HG03571 (cell line): ENCODE data around the gene GPI.

Source experiments
- ATAC-seq: cut with Tn5 transposase; IDR thresholded peaks from one replicate; pipeline ENCODE4 v1.9.1; 2021; ENCODE audit not compliant: unreplicated experiment

Gene GPI

GRCh38 chr19:34341935-34342680 lies 22.9 kb upstream of the GPI start:
- ATAC-seq: no peak

GRCh38 chr19:34343751-34344150 lies 21.2 kb upstream of the GPI start:
- ATAC-seq: no peak

- ATAC-seq: no peak
Measured at GRCh38 chr19:34345947-34346351, 19.0 kb upstream of the GPI start.

- ATAC-seq: no peak
Measured at GRCh38 chr19:34347561-34348165, 17.3 kb upstream of the GPI start.

GRCh38 chr19:34348899-34349487 lies 16.0 kb upstream of the GPI start:
- ATAC-seq: no peak

GRCh38 chr19:34350161-34350561 lies 14.8 kb upstream of the GPI start:
- peak; percentile 53 for ATAC-seq

GRCh38 chr19:34351382-34351826 lies 13.6 kb upstream of the GPI start:
- ATAC-seq: no peak

- ATAC-seq: no peak
Measured at GRCh38 chr19:34353546-34353945, 11.4 kb upstream of the GPI start.

- ATAC-seq: no peak
Measured at GRCh38 chr19:34355201-34355600, 9.8 kb upstream of the GPI start.

GRCh38 chr19:34356875-34357274 lies 8.1 kb upstream of the GPI start:
- no peak for ATAC-seq

- no peak for ATAC-seq
Measured at GRCh38 chr19:34357431-34357830, 7.6 kb upstream of the GPI start.

GRCh38 chr19:34359140-34359953 lies 5.6 kb upstream of the GPI start:
- peak; percentile 90 for ATAC-seq

GRCh38 chr19:34359954-34360315 lies 5.1 kb upstream of the GPI start:
- no peak for ATAC-seq

- no peak for ATAC-seq
Measured at GRCh38 chr19:34360354-34360909, 4.6 kb upstream of the GPI start.

- no peak for ATAC-seq
Measured at GRCh38 chr19:34362679-34363069, 2.3 kb upstream of the GPI start.

GRCh38 chr19:34363094-34363493 lies 1.9 kb upstream of the GPI start:
- ATAC-seq: no peak

- ATAC-seq: no peak
Measured at GRCh38 chr19:34363930-34364329, 1.1 kb upstream of the GPI start.

GRCh38 chr19:34364462-34364829 lies 550 bp upstream of the GPI start:
- ATAC-seq: no peak

- ATAC-seq: no peak
Measured at GRCh38 chr19:34365463-34366401, 736 bp downstream of the GPI start.
